Mesodermal cell (in vitro differentiated cells): ENCODE results near the gene LRRC74A.

Source experiments
- H3K27ac ChIP-seq: 2 replicates; pipeline ENCODE4 v1.7.0; 2013; ENCODE audit warnings: mild to moderate bottlenecking, low read depth, low read length, moderate library complexity; ENCODE audit not compliant: severe bottlenecking
- H3K36me3 ChIP-seq: 2 replicates; pipeline ENCODE4 v1.7.1; 2013; ENCODE audit warnings: mild to moderate bottlenecking, low read length, moderate library complexity; ENCODE audit not compliant: control insufficient read depth, insufficient read depth
- H3K4me1 ChIP-seq: one replicate; pipeline ENCODE4 v1.7.1; 2013; ENCODE audit warnings: mild to moderate bottlenecking, low read length; ENCODE audit not compliant: insufficient read depth, control insufficient read depth, poor library complexity, severe bottlenecking
- H3K4me3 ChIP-seq: 2 replicates; pipeline ENCODE4 v1.7.0; 2013; ENCODE audit warnings: low read length, control low read depth, mild to moderate bottlenecking; ENCODE audit not compliant: insufficient read depth, poor library complexity, severe bottlenecking; ENCODE audit errors: extremely low read depth
- H3K9me3 ChIP-seq: 2 replicates; pipeline ENCODE4 v1.7.1; 2013; ENCODE audit warnings: mild to moderate bottlenecking, low read length, moderate library complexity; ENCODE audit not compliant: control insufficient read depth
- WGBS, 2 experiments: methylation state at CpG; one replicate each; pipeline ENCODE4 v1.1.5; 2013; ENCODE audit warnings: missing lambda C conversion rate in 2 of 2; ENCODE audit not compliant: insufficient coverage in 2 of 2; 5-methylcytosine and 5-hydroxymethylcytosine counted together

Gene LRRC74A

GRCh38 chr14:76828339-76829012, 2.3 kb downstream of the LRRC74A start:
- Histone ChIP-seq H3K4me3 (no peak overlapping the region), H3K4me1 (peaks cover 4% of the 10 kb centered on the region), H3K9me3 (no peaks in the 10 kb centered on the region), H3K27ac (no peak overlapping the region), H3K36me3 (no peaks in the 10 kb centered on the region)
- 80 to 81% methylated on average over 15 to 16 of the region's 17 CpGs for WGBS, 2 experiments

- no peaks in the 10 kb centered on the region for H3K36me3 ChIP-seq
- H3K9me3 ChIP-seq, result no peaks in the 10 kb centered on the region
- no peak overlapping the region for H3K4me3 ChIP-seq
- H3K27ac ChIP-seq, result no peak overlapping the region
- 44 to 64% methylated on average over 1 to 2 of the region's 3 CpGs for WGBS, 2 experiments
- H3K4me1 ChIP-seq, result peaks cover 4% of the 10 kb centered on the region
Measured at GRCh38 chr14:76829013-76829365, 2.8 kb downstream of the LRRC74A start.

DNA sequence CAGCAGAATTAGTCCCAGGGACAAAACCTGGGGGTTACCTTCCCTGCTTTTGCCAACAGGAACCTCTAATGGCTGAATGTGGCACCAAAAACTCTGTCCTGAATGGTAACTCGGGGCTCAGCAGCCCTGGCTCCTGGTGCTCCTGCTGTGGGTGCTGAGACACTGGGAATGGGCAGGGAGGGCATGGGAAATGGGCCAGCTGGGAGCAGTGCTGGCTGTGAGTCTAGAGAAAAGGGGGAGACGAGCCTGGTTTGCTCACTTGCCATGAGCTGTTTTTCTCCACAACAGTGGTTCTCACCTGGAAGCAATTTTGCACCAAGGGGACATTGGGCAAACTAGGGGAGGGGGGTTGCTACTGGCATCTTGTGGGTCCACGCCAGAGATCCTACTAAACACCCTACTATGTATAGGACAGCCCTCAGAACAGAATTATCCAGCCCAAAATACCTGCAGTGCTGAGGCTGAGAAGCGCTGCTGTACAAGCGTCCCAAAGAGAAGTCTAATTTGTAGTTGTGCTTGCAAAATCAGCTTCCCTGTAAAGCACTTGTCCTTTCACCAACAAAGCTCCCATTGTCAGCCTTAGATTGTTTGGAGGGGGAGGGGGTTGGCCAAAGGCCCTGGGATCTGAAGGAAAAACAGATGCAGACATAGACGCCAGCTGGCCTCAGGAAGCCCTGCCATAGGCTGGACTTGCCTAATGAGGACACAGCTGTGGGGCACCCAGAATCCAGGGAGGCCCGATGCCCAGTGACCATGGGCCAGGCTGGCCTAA, 3.6 kb downstream of the LRRC74A start:
- Histone ChIP-seq H3K36me3 (no peaks in the 10 kb centered on the region), H3K9me3 (no peaks in the 10 kb centered on the region), H3K4me3 (no peak overlapping the region), H3K27ac (no peak overlapping the region), H3K4me1 (peaks cover 4% of the 10 kb centered on the region)
- WGBS, 2 experiments, result 69 to 80% methylated on average over 3 to 4 of the region's 7 CpGs

GRCh38 chr14:76830556-76830955, 4.3 kb downstream of the LRRC74A start:
- WGBS, 2 experiments, result 92 to 100% methylated on average over 3 of the region's 4 CpGs
- Histone ChIP-seq H3K9me3 (no peaks in the 10 kb centered on the region), H3K36me3 (no peaks in the 10 kb centered on the region), H3K4me1 (peaks cover 4% of the 10 kb centered on the region), H3K4me3 (no peak overlapping the region), H3K27ac (no peak overlapping the region)

DNA sequence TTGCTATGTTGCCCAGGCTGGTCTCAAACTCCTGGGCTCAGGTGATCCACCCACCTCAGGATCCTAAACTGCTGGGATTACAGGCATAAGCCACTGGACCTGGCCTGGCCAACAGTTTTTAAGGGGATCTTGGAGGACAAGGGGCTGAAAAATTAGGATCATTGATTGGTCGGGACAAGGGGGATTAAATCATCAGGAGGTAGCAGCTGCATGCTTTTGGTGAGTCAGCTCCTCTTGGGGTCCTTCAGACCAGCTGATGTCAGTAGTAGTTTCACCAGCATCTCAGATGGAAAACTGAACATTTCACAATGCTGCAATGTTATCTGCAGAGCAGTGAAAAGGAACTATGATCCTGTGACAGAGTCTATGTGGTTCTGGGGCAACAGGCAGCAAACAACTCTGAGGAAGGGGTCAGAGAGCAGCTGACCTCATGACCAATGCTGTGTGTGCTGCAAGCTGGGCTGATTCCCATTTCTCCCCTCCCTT, 6.3 kb downstream of the LRRC74A start:
- no peaks in the 10 kb centered on the region for H3K9me3 ChIP-seq
- H3K4me3 ChIP-seq, result no peak overlapping the region
- no peaks in the 10 kb centered on the region for H3K36me3 ChIP-seq
- H3K27ac ChIP-seq, result no peak overlapping the region
- WGBS, 2 experiments, result 88 to 91% methylated on average over 1 of the region's 1 CpG
- peaks cover 4% of the 10 kb centered on the region for H3K4me1 ChIP-seq

- WGBS, 2 experiments, result no CpG with 5 or more reads among the region's 2 CpGs
- no peak overlapping the region for H3K4me3 ChIP-seq
- no peaks in the 10 kb centered on the region for H3K36me3 ChIP-seq
- no peak overlapping the region for H3K27ac ChIP-seq
- H3K9me3 ChIP-seq, result no peaks in the 10 kb centered on the region
- H3K4me1 ChIP-seq, result peaks cover 4% of the 10 kb centered on the region
Measured at GRCh38 chr14:76833011-76833410, 6.8 kb downstream of the LRRC74A start.

DNA sequence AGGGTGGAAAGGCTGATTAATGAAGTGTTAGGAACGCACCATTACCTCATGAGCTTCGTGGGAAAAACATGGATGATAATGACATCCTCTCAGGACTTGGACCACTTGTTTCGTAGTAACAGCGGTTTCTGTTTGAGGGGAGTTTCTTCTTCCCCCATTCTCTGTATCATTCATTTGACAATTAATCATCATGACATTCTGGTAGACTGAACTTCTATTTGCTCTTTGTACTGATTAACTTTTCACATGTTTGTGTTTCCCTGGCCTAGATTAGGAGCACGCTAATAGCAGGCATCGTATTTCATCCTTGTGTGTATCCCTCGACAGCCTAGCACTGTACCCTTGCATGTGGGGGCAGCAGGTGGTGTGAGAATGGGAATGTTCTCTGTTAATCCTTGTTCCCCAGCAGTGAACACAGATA, 8.0 kb downstream of the LRRC74A start:
- 85 to 93% methylated on average over 5 to 6 of the region's 7 CpGs for WGBS, 2 experiments
- Histone ChIP-seq H3K9me3 (no peaks in the 10 kb centered on the region), H3K36me3 (no peaks in the 10 kb centered on the region), H3K27ac (no peak overlapping the region), H3K4me1 (peaks cover 4% of the 10 kb centered on the region), H3K4me3 (no peak overlapping the region)

DNA sequence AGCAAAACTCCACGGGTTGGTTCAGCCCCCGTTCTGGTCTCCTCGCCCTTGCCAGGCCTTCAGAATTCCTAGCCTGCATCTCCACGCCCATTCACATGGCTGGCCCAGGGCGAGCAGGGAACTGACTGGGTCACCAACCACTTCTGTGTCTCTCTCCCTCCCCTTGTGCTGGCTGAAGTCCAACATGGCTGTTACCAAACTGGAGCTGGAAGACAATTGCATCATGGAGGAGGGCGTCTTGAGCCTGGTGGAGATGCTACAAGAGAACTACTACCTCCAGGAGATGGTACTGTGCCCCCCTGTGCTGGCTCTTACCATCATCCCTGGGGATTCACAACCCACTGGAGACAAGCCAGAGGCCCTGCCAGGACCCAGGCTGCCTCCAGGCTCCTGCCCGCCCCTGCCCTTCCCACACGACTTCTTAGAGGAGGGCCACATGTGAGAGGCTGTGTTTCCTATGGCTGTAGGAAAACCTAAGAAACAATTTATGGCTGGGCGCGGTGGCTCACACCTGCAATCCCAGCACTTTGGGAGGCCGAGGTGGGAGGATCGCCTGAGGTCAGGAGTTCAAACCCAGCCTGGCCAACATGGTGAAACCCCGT, 9.9 kb downstream of the LRRC74A start:
- no peaks in the 10 kb centered on the region for H3K9me3 ChIP-seq
- no peak overlapping the region for H3K27ac ChIP-seq
- H3K4me1 ChIP-seq, result no peaks in the 10 kb centered on the region
- H3K4me3 ChIP-seq, result no peak overlapping the region
- no peaks in the 10 kb centered on the region for H3K36me3 ChIP-seq
- 79 to 90% methylated on average over 10 of the region's 13 CpGs for WGBS, 2 experiments

- H3K4me3 ChIP-seq, result no peak overlapping the region
- no peak overlapping the region for H3K27ac ChIP-seq
- H3K36me3 ChIP-seq, result no peaks in the 10 kb centered on the region
- H3K4me1 ChIP-seq, result no peaks in the 10 kb centered on the region
- WGBS, 2 experiments, result 48 to 71% methylated on average over 4 of the region's 5 CpGs
- no peaks in the 10 kb centered on the region for H3K9me3 ChIP-seq
Measured at GRCh38 chr14:76837524-76837923, 11.3 kb downstream of the LRRC74A start.

DNA sequence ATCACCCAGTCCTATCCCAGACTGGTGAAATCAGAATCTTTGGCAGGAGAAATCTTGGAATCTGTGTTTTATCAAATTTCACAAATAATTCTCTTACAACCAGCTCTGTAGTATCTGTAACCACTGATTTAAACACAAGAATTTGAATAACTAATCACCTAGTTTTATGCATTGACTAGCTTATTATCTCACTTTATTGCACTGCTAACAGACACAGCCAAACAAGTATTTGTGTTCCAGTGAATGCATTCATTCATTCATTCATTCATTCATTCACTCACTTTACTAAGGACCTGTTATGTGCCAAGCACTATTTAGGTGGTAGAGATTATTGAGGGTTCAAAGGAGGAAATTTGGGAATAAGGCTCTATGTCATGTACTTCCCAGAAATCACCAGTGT, 16.2 kb downstream of the LRRC74A start:
- no peaks in the 10 kb centered on the region for H3K4me1 ChIP-seq
- no peaks in the 10 kb centered on the region for H3K9me3 ChIP-seq
- no peak overlapping the region for H3K4me3 ChIP-seq
- H3K27ac ChIP-seq, result no peak overlapping the region
- H3K36me3 ChIP-seq, result no peaks in the 10 kb centered on the region

- Histone ChIP-seq H3K27ac (no peak overlapping the region), H3K36me3 (no peaks in the 10 kb centered on the region), H3K4me3 (no peak overlapping the region), H3K4me1 (no peaks in the 10 kb centered on the region), H3K9me3 (no peaks in the 10 kb centered on the region)
- 77 to 80% methylated on average over 5 of the region's 9 CpGs for WGBS, 2 experiments
Measured at GRCh38 chr14:76844223-76844622, 18.0 kb downstream of the LRRC74A start.
